Measurements from ENCODE around the gene NMU. TPM values are rescaled to one million over a fixed set of nuclear protein-coding genes. Genes with fewer than 3 reads are reported as not detected.

The NMU gene
- total and polyA plus RNA-seq, 2 donors from 2014 or later = 0.54 to 0.79 TPM

DNA sequence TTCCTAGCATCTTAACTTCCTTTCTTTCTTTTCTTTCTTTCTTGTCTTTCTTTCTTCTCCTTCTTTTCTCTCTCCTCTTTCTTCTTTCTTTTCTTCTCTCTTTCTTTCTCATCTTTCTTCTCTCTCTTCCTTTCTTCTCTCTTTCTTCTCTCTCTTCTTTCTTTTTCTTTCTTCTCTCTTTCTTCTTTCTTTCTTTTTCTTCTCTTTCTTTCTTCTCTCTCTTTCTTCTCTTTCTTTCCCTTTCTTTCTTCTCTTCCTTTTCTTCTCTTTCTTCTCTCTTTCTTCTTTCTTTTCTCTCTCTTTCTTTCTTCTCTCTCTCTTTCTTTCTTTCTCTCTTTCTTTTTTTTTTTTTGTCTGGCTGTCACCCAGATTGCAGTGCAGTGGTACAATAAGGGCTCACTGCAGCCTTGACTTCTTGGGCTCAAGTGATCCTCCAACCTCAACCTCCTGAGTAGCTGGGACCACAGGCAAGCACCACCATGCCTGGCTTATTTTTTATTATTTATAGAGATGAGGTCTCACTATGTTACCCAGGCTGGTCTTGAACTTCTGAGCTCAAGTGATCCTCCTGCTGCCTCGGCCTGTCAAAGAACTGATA, 17.5 kb downstream of the NMU start:
- Histone ChIP-seq H3K9ac (ENCODE audit: low read length in 3 of 3) (no peak overlapping the region), H3K4me1 (ENCODE audit: control insufficient read depth in 2 of 3, insufficient read depth in 2 of 3, low read depth in 1 of 3, low read length in 3 of 3) (no peaks in the 10 kb centered on the region), H3K4me3 (ENCODE audit: low read length in 3 of 3) (no peak overlapping the region), H3K9me3 (ENCODE audit: control insufficient read depth in 2 of 3, insufficient read depth in 1 of 3, low read length in 3 of 3) (no peaks in the 10 kb centered on the region), H3K27ac (ENCODE audit: low read depth in 2 of 2, low read length in 2 of 2) (no peak overlapping the region), H3K27me3 (ENCODE audit: control insufficient read depth, insufficient read depth, low read length) (no peaks in the 10 kb centered on the region), H3K36me3 (ENCODE audit: control insufficient read depth in 2 of 3, insufficient read depth in 3 of 3, low read length in 3 of 3) (no peaks in the 10 kb centered on the region)
- no peak for DNase-seq
- no peak for FAIRE-seq
- TF ChIP-seq CTCF (IDR thresholded peaks at IDR 0.05; ENCODE audit: borderline replicate concordance, extremely low read depth, insufficient read depth) = no peak
- intact Hi-C loops (cut with DNase I) = no loop called here

GRCh38 chr4:55617587-55618197, 18.4 kb downstream of the NMU start:
- DNase-seq = no peak
- Histone ChIP-seq H3K36me3 (ENCODE audit: control insufficient read depth in 2 of 3, insufficient read depth in 3 of 3, low read length in 3 of 3) (no peaks in the 10 kb centered on the region), H3K9me3 (ENCODE audit: control insufficient read depth in 2 of 3, insufficient read depth in 1 of 3, low read length in 3 of 3) (no peaks in the 10 kb centered on the region), H3K4me3 (ENCODE audit: low read length in 3 of 3) (no peak overlapping the region), H3K9ac (ENCODE audit: low read length in 3 of 3) (no peak overlapping the region), H3K27ac (ENCODE audit: low read depth in 2 of 2, low read length in 2 of 2) (no peak overlapping the region), H3K4me1 (ENCODE audit: control insufficient read depth in 2 of 3, insufficient read depth in 2 of 3, low read depth in 1 of 3, low read length in 3 of 3) (no peaks in the 10 kb centered on the region), H3K27me3 (ENCODE audit: control insufficient read depth, insufficient read depth, low read length) (no peaks in the 10 kb centered on the region)
- intact Hi-C loops (cut with DNase I) = no loop called here
- no peak for FAIRE-seq
- no peak for TF ChIP-seq CTCF (IDR thresholded peaks at IDR 0.05; ENCODE audit: borderline replicate concordance, extremely low read depth, insufficient read depth)

- Histone ChIP-seq H3K9me3 (ENCODE audit: control insufficient read depth in 2 of 3, insufficient read depth in 1 of 3, low read length in 3 of 3) (no peaks in the 10 kb centered on the region), H3K36me3 (ENCODE audit: control insufficient read depth in 2 of 3, insufficient read depth in 3 of 3, low read length in 3 of 3) (no peaks in the 10 kb centered on the region), H3K27me3 (ENCODE audit: control insufficient read depth, insufficient read depth, low read length) (no peaks in the 10 kb centered on the region), H3K9ac (ENCODE audit: low read length in 3 of 3) (no peak overlapping the region), H3K27ac (ENCODE audit: low read depth in 2 of 2, low read length in 2 of 2) (no peak overlapping the region), H3K4me1 (ENCODE audit: control insufficient read depth in 2 of 3, insufficient read depth in 2 of 3, low read depth in 1 of 3, low read length in 3 of 3) (no peaks in the 10 kb centered on the region), H3K4me3 (ENCODE audit: low read length in 3 of 3) (no peak overlapping the region)
- FAIRE-seq = no peak
- intact Hi-C loops (cut with DNase I) = no loop called here
- TF ChIP-seq CTCF (IDR thresholded peaks at IDR 0.05; ENCODE audit: borderline replicate concordance, extremely low read depth, insufficient read depth) = no peak
- no peak for DNase-seq
Observed at GRCh38 chr4:55615008-55615407, 21.1 kb downstream of the NMU start.

Data from kidney (tissue), 14 donors.